K562 (cell line): ENCODE measurements around the gene SSH3. TPM values are rescaled to one million over a fixed set of nuclear protein-coding genes. Genes with fewer than 3 reads are reported as not detected.
A peak's percentile ranks its signal among the peaks of the same experiment; 100 is the strongest.

Experiments used
- ATAC-seq: fragments of 200-7000 bp; cut with Tn5 transposase; 3 replicates; pipeline ENCODE4 v1.9.1; 2020; ENCODE audit warnings: moderate library complexity
- BruUV-seq: library from RNA; stranded (reverse); fragments of 400-500 nt; replicated peaks from 2 replicates; lab custom pipeline; 2021; lab: Mats Ljungman, UMichigan
- CTCF ChIA-PET: fragments of 300-600 bp; formaldehyde crosslinking; extraction: SDS; loops from one replicate; lab custom pipeline; 2021; ENCODE audit warnings: low intra/inter-chr PET ratio; lab: Yijun Ruan, JAX
- POLR2A ChIA-PET: fragments of 300-600, 350-650 bp; sonication (Branson Sonifier 250); formaldehyde crosslinking; extraction: SDS; loops from one replicate; lab custom pipeline; 2021; ENCODE audit warnings: antibody characterized with exemption, inconsistent platforms; lab: Yijun Ruan, JAX
- DNase-seq, 4 experiments: peaks; one replicate each; pipeline versions ENCODE4 v3.0.0 to v3.0.0-alpha.2; 2011 to 2018; ENCODE audit warnings: low spot score in 3 of 4, mixed read lengths in 3 of 4; ENCODE audit errors: extremely low read depth in 1 of 4
- FAIRE-seq: peaks from 2 replicates; lab custom pipeline; 2011; peaks lifted over from hg19 to GRCh38; lab: Jason Lieb, UNC
- H2AFZ ChIP-seq: 2 replicates; pipeline ENCODE4 v1.6.0; 2011; ENCODE audit warnings: low read depth, low read length, control low read depth, inconsistent platforms
- H3K27ac ChIP-seq: fragments of 200-600 bp; 3 replicates; pipeline ENCODE4 v1.8.0; 2011; ENCODE audit warnings: low read depth, mild to moderate bottlenecking, control low read depth, inconsistent platforms, low read length, moderate library complexity, mixed read lengths; ENCODE audit errors: extremely low read depth
- H3K27me3 ChIP-seq, 2 experiments: fragments of 300-600 bp in 1 of 2; 2 replicates in 1 of 2; 3 replicates in 1 of 2; pipeline versions ENCODE4 v1.6.0 to v1.8.0; 2011; ENCODE audit warnings: inconsistent platforms in 2 of 2, low read length in 2 of 2, mild to moderate bottlenecking in 1 of 2, mixed read lengths in 1 of 2, moderate library complexity in 1 of 2; ENCODE audit not compliant: control insufficient read depth in 2 of 2, insufficient read depth in 2 of 2
- H3K36me3 ChIP-seq: fragments of 300-600 bp; 3 replicates; pipeline ENCODE4 v1.8.0; 2011; ENCODE audit warnings: mild to moderate bottlenecking, low read length, inconsistent platforms; ENCODE audit not compliant: control insufficient read depth, insufficient read depth
- H3K4me1 ChIP-seq, 2 experiments: fragments of 200-600 bp in 1 of 2; replicated peaks in 1 of 2; 2 replicates in 1 of 2; 3 replicates in 1 of 2; pipeline versions ENCODE4 v1.5.1 to v1.8.0; 2011; ENCODE audit warnings: inconsistent platforms in 2 of 2, low read length in 2 of 2, mild to moderate bottlenecking in 1 of 2, mixed read lengths in 1 of 2, moderate library complexity in 1 of 2; ENCODE audit not compliant: control insufficient read depth in 2 of 2, insufficient read depth in 2 of 2
- H3K4me2 ChIP-seq: 2 replicates; pipeline ENCODE4 v1.6.1; 2011; ENCODE audit warnings: low read length, control low read depth, inconsistent platforms, mixed read lengths; ENCODE audit not compliant: insufficient read depth
- H3K4me3 ChIP-seq: fragments of 200-600 bp; sonication (generic), shearing (Covaris generic); 2 replicates; pipeline ENCODE4 v1.5.1; 2016; ENCODE audit warnings: control low read depth, inconsistent platforms
- H3K79me2 ChIP-seq: fragments of 200-600 bp; 3 replicates; pipeline ENCODE4 v1.8.0; 2011; ENCODE audit warnings: low read length, inconsistent platforms; ENCODE audit not compliant: control insufficient read depth, insufficient read depth
- H3K9ac ChIP-seq, 2 experiments: 2 replicates each; pipeline versions ENCODE4 v1.6.0 to v1.6.1; 2011; ENCODE audit warnings: low read depth in 2 of 2, low read length in 2 of 2, control low read depth in 1 of 2, inconsistent platforms in 1 of 2, mild to moderate bottlenecking in 1 of 2, mixed read lengths in 1 of 2; ENCODE audit not compliant: insufficient read depth in 1 of 2
- H3K9me1 ChIP-seq: one replicate; pipeline ENCODE4 v1.6.0; 2011; ENCODE audit warnings: inconsistent platforms, mild to moderate bottlenecking, low read length, moderate library complexity; ENCODE audit not compliant: control insufficient read depth, insufficient read depth
- H3K9me3 ChIP-seq: replicated peaks from 2 replicates; pipeline ENCODE4 v1.5.1; 2011; ENCODE audit warnings: low read depth, low read length, inconsistent platforms; ENCODE audit not compliant: control insufficient read depth, insufficient read depth
- H4K20me1 ChIP-seq: replicated peaks from 2 replicates; pipeline ENCODE4 v1.6.1; 2011; ENCODE audit warnings: low read length, inconsistent platforms, mixed read lengths; ENCODE audit not compliant: control insufficient read depth, insufficient read depth
- GTF2E2 ChIP-seq: fragments of 200-800 bp; sonication (Bioruptor generic); IDR thresholded peaks from 2 replicates; pipeline ENCODE4 v1.6.1; 2016; ENCODE audit warnings: missing genetic modification characterization, missing compliant biosample characterization
- HDGF ChIP-seq: fragments of 450-650 bp; IDR thresholded peaks from 2 replicates; pipeline ENCODE4 v1.6.1; 2016
- SMAD1 ChIP-seq: fragments of 150-350 bp; IDR thresholded peaks from 2 replicates; pipeline ENCODE4 v1.6.1; 2014; ENCODE audit warnings: low read length, low read depth; ENCODE audit not compliant: partially characterized antibody
- SP2 ChIP-seq: IDR thresholded peaks from 2 replicates; pipeline ENCODE4 v1.6.1; 2011; ENCODE audit warnings: mild to moderate bottlenecking, low read depth, low read length, moderate library complexity; ENCODE audit not compliant: poor library complexity, severe bottlenecking; ENCODE audit errors: extremely low read depth
- THRB ChIP-seq: fragments of 450-650 bp; formaldehyde crosslinking; conservative IDR thresholded peaks from 2 replicates; pipeline ENCODE4 v1.4.0; 2022; ENCODE audit warnings: mild to moderate bottlenecking, missing genetic modification characterization
- ZSCAN32 ChIP-seq: fragments of 450-650 bp; formaldehyde crosslinking; IDR thresholded peaks from 2 replicates; pipeline ENCODE4 v1.4.0; 2020; ENCODE audit warnings: mild to moderate bottlenecking, moderate library complexity
- WGBS: fragments of 100-300 bp; shearing (Covaris generic); methylation state at CpG from one replicate; pipeline ENCODE4 v1.1.6; 2016; ENCODE audit warnings: low coverage, mixed read lengths; ENCODE audit not compliant: insufficient coverage; ENCODE audit errors: missing lambda C conversion rate; 5-methylcytosine and 5-hydroxymethylcytosine counted together
- in situ Hi-C: fragments of 300-500 bp; cut with MboI; formaldehyde crosslinking; loops from 4 replicates; pipeline ENCODE4 v1.15.0; 2018; ENCODE audit warnings: inconsistent platforms, mixed read lengths
- intact Hi-C: fragments of 100-400 bp; cut with micrococcal nuclease; formaldehyde crosslinking; loops from 2 replicates; pipeline ENCODE4 v1.14.2; 2022
- polyA plus RNA-seq, 8 experiments: library from polyadenylated mRNA; depleted of rRNA in 4 of 8; stranded (reverse) in 5 of 8; unstranded in 3 of 8; fragments of >200 nt; fragmentation: Nextera tagmentation in 2 of 8; fragmentation: Illumina TruSeq in 1 of 8; extraction: Ambion mirVana in 2 of 8; extraction: Trizol in 1 of 8; gene quantifications; 2 replicates each; pipeline versions ENCODE4 v1.2.1 to v1.2.3, GENCODE V29; 2011 to 2014; ENCODE audit warnings: inconsistent platforms in 1 of 8, missing spikeins in 1 of 8
- total RNA-seq, 7 experiments: library from RNA; depleted of rRNA in 6 of 7; stranded (reverse); fragments of >200 nt in 6 of 7; fragmentation: Illumina TruSeq in 2 of 7; extraction: Trizol in 2 of 7; gene quantifications; 2 replicates each; pipeline versions ENCODE4 v1.2.1 to v1.2.3, GENCODE V29; 2011 to 2021; ENCODE audit warnings: low replicate concordance in 1 of 7
- TF ChIP-seq, protein P1 (sequence below): fragments of 250-450 bp; sonication (Bioruptor Pico); IDR thresholded peaks from 2 replicates; pipeline ENCODE4 v1.5.0; 2020; ENCODE audit warnings: mild to moderate bottlenecking, borderline replicate concordance
- TF ChIP-seq, protein P2 (sequence below): IDR thresholded peaks from 2 replicates; pipeline ENCODE4 v1.6.1; 2014; ENCODE audit warnings: antibody characterized with exemption
- TF ChIP-seq, protein P3 (sequence below): fragments of 450-650 bp; IDR thresholded peaks from 2 replicates; pipeline ENCODE4 v1.6.1; 2017; ENCODE audit warnings: antibody characterized with exemption, mild to moderate bottlenecking

SSH3 gene
- total and polyA plus RNA-seq, 9 of the 15 experiments (the other 6 are each of a cell fraction or from before 2014, with no cell fraction given) = 0.07 to 1.0 (median 0.24) TPM; not detected in 3

GRCh38 chr11:67287355-67288197, 15.8 kb upstream of the SSH3 start:
- POLR2A ChIA-PET = interaction anchor here (0.6 to 3.4 kb wide), 6 partner anchors 8 to 121 kb away, joined by 3 to 29 read pairs (median 4); no protein-coding TSS in a partner anchor
- peaks cover 76% of the 10 kb centered on the region; the same call in 2 of the 3 replicates for H3K36me3 ChIP-seq
- in situ Hi-C loops = no loop called here
- TF ChIP-seq, protein P1, sequence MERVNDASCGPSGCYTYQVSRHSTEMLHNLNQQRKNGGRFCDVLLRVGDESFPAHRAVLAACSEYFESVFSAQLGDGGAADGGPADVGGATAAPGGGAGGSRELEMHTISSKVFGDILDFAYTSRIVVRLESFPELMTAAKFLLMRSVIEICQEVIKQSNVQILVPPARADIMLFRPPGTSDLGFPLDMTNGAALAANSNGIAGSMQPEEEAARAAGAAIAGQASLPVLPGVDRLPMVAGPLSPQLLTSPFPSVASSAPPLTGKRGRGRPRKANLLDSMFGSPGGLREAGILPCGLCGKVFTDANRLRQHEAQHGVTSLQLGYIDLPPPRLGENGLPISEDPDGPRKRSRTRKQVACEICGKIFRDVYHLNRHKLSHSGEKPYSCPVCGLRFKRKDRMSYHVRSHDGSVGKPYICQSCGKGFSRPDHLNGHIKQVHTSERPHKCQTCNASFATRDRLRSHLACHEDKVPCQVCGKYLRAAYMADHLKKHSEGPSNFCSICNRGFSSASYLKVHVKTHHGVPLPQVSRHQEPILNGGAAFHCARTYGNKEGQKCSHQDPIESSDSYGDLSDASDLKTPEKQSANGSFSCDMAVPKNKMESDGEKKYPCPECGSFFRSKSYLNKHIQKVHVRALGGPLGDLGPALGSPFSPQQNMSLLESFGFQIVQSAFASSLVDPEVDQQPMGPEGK (CRISPR knock-in tag) = 0 out of 2 replicates have a peak, but pooled peaks have one; percentile 19
- TF ChIP-seq SP2 = no peak
- TF ChIP-seq ZSCAN32 = no peak
- peak; percentile 35; the same call in 1 of the 2 replicates for TF ChIP-seq HDGF
- TF ChIP-seq SMAD1 = no peak
- TF ChIP-seq, protein P2, sequence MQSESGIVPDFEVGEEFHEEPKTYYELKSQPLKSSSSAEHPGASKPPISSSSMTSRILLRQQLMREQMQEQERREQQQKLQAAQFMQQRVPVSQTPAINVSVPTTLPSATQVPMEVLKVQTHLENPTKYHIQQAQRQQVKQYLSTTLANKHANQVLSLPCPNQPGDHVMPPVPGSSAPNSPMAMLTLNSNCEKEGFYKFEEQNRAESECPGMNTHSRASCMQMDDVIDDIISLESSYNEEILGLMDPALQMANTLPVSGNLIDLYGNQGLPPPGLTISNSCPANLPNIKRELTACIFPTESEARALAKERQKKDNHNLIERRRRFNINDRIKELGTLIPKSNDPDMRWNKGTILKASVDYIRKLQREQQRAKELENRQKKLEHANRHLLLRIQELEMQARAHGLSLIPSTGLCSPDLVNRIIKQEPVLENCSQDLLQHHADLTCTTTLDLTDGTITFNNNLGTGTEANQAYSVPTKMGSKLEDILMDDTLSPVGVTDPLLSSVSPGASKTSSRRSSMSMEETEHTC = no peak
- 0 out of 2 replicates have a peak, but pooled peaks have one; percentile 43 for TF ChIP-seq THRB
- TF ChIP-seq, protein P3, sequence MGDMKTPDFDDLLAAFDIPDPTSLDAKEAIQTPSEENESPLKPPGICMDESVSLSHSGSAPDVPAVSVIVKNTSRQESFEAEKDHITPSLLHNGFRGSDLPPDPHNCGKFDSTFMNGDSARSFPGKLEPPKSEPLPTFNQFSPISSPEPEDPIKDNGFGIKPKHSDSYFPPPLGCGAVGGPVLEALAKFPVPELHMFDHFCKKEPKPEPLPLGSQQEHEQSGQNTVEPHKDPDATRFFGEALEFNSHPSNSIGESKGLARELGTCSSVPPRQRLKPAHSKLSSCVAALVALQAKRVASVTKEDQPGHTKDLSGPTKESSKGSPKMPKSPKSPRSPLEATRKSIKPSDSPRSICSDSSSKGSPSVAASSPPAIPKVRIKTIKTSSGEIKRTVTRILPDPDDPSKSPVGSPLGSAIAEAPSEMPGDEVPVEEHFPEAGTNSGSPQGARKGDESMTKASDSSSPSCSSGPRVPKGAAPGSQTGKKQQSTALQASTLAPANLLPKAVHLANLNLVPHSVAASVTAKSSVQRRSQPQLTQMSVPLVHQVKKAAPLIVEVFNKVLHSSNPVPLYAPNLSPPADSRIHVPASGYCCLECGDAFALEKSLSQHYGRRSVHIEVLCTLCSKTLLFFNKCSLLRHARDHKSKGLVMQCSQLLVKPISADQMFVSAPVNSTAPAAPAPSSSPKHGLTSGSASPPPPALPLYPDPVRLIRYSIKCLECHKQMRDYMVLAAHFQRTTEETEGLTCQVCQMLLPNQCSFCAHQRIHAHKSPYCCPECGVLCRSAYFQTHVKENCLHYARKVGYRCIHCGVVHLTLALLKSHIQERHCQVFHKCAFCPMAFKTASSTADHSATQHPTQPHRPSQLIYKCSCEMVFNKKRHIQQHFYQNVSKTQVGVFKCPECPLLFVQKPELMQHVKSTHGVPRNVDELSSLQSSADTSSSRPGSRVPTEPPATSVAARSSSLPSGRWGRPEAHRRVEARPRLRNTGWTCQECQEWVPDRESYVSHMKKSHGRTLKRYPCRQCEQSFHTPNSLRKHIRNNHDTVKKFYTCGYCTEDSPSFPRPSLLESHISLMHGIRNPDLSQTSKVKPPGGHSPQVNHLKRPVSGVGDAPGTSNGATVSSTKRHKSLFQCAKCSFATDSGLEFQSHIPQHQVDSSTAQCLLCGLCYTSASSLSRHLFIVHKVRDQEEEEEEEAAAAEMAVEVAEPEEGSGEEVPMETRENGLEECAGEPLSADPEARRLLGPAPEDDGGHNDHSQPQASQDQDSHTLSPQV = no peak
- TF ChIP-seq GTF2E2 (tag) = 0 out of 2 replicates have a peak, but pooled peaks have one; percentile 5

More at GRCh38 chr11:67287355-67288197, 15.8 kb upstream of the SSH3 start:
- BruUV-seq = no TSS peak
- Histone ChIP-seq H3K9me3 (no peaks in the 10 kb centered on the region), H3K79me2 (peaks cover 15% of the 10 kb centered on the region), H3K27ac (peak overlapping the region; percentile 93), H3K27me3 (no peaks in the 10 kb centered on the region), H3K9me1 (no peaks in the 10 kb centered on the region), H3K4me3 (peak overlapping the region; percentile 71), H3K4me2 (peak overlapping the region; percentile 91), H4K20me1 (no peaks in the 10 kb centered on the region), H3K4me1 (peaks cover 15 to 63% of the 10 kb centered on the region in 2 experiments), H3K9ac (peak overlapping the region; percentile 86 to 95), H2AFZ (peak overlapping the region; percentile 87)
- DNase-seq (no peak), ATAC-seq (no peak), FAIRE-seq (peak; percentile 42)
- intact Hi-C loops = loop anchor here (1.0 to 2.0 kb wide), 3 partner anchors 10 to 29 kb away; partner anchors contain the start of gene GRK2
- CTCF ChIA-PET = no interaction called here
- 75% methylated on average over 13 of the region's 14 CpGs for WGBS
